Measurements from ENCODE around the gene ZNF740.

- TF ChIP-seq TAF1 (IDR thresholded peaks at IDR 0.05; ENCODE audit: borderline replicate concordance, low read depth, low read length) (no peak), POLR2AphosphoS5 (IDR thresholded peaks at IDR 0.05; ENCODE audit: low read depth, low read length) (no peak), POLR2A (IDR thresholded peaks at IDR 0.05; ENCODE audit: low read depth, low read length) (no peak)
Measured at GRCh38 chr12:53170876-53171724, 9.4 kb upstream of the ZNF740 start.

Measured in GM12892 (cell line).